ENCODE measurements around the gene CDCA3.
"Not testable (repeated sequence)": the region's sequence is repeated elsewhere in the genome, so short reads cannot be mapped to it uniquely, and the experiment has no call there.

CDCA3 gene

DNA sequence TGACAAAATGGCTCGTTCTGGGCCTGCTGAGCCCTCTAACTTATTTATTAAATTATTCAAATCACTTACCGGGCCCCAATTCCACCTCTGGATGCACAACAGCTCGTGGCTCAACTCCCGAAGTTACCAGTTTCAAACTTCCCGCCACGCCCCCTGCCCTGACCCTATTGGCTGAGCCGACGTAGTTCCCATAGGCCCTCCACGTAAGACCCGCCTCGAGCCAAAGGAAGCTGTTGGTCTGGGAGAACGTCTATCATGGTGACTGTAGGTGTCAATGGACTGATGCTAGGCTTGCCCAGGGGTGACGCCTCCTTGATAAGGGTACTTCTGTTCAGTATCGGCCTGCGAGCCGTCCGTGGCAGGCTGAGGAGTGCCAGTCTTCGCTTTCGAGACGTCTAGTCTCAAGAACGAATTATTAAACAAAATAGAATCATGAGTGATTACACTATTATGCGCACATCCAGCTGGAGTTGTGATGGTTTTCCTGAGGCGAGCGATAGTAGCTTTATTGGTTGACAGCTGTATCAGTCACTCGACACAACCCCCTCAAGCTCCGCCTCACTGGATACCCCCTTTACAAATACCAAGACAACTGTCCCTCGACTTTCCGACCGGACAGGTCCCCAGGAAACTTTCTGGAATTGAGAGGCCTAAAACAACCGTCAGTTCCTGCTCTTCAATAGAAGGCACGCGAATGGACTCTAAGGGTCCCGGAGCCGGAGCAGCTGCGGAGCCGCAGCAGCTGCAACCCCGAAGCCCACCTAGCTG is at the start of gene CDCA3:
Gene CDCA3 (minus strand): TSS at position 134 of the 768 bp plus-strand sequence. CDS start 334 bp downstream, outside the sequence.
- DNase-seq (ENCODE audit: low read depth in 2 of 2): peak; percentile 75 to 82

DNA sequence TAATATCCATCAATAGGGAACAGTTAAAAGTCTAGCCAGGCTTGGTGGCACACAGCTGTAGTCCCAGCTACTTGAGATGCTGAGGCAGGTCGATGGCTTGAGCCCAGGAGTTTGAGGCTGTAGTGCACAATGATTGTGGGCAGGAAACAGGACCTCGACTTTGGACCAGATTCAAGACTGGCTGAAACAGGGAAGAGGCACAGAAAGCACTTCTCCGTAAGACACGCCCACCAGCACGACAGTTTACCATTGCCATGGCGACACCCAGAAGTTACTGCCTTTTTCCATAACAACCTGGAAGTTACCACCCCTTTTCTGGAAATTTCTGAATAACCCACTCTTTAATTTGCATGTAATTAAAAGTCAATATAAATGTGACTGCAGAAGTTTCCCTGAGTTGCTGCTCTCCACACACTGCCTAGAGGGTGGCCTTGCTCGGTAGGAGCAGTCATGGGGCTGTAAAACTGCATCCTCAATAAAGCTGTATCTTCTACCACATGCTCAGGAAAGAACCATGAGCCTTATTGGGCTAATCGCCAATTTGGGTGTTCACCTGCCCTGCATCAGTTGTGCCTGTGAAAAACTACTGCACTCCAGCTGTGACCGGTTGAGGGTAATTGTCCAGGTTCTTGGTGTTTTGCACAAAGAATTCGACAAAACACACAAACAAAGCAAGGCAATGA is 48.9 kb upstream of the CDCA3 start:
- no peak for DNase-seq (ENCODE audit: low read depth in 2 of 2)

DNA sequence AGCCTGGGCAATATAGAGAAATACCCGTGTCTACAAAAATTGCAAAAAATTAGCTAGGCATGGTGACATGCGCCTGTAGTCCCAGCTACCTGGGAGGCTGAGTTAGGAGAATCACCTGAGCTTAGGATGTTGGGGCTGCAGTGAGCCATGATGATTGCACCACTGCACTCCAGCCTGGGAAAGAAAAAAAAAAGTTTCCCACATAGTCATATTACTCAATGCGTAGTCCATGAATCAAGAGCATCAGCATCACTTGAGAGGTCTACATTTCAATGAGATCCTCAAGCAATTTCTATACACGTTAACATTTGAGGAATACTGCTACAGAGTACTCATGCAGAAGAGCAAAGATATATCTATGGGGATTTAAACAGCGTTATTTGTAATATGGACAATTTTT is 48.3 kb upstream of the CDCA3 start:
- DNase-seq (ENCODE audit: low read depth in 2 of 2): no peak

DNA sequence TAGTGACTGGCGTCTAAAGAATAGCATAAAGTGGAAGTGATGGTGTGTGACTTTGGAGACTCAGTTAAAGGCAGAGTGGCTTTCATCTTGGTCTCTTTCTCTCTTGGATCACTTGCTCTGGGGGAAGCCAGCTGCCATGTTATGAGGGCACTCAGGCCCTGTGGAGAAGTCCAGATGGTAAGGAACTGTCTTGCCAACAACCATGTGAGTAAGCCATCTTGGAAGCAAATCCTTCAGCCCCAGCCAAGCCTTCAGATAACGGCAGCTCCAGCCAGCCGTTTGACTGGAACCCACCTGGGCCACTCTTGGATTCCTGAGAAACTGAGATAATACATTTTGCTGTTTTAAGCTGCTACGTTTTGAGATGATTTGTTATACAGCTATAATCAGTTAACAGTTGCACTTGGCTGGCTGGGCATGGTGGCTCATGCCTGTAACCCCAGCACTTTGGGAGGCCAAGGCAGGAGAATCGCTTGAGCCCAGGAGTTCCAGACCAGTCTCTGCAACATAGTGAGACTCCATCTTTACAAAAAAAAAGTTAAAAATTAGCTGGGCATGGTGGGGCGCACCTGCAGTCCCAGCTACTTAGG is 45.9 kb upstream of the CDCA3 start:
- no peak for DNase-seq (ENCODE audit: low read depth in 2 of 2)

DNA sequence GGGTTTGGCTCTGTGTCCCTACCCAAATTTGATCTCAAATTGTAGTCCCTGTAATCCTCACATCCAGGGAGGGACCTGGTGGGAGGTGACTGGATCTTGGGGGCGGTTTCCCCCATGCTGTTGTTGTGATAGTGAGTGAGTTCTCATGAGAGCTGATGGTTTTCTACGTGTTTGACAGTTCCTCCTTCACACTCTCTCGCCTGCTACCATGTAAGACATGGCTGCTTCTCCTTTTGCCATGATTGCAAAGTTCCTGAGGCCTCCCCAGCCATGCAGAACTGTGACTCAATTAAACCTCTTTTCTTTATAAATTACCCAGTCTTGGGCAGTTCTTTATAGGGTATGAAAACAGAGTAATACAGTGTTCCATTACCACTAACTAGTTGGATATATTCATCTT is 43.2 kb upstream of the CDCA3 start:
- DNase-seq (ENCODE audit: low read depth in 2 of 2): no peak

DNA sequence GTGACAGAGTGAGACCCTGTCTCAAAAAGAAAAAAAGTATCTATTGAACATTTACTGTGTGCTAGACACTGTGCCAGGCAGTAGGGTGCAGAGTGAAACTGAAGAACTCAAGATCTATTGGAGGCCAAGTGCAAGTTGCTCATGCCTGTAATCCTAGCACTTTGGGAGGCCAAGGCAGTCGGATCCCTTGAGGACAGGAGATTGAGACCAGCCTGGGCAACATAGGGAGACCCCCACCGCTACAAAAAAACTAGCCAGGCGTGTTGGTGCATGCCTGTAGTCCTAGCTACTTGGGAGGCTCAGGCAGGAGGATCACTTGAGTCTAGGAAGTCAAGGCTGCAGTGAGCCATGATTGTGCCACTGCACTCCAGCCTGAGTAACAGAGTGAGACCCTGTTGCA is 41.6 kb upstream of the CDCA3 start:
- DNase-seq (ENCODE audit: low read depth in 2 of 2): not testable (repeated sequence)

DNA sequence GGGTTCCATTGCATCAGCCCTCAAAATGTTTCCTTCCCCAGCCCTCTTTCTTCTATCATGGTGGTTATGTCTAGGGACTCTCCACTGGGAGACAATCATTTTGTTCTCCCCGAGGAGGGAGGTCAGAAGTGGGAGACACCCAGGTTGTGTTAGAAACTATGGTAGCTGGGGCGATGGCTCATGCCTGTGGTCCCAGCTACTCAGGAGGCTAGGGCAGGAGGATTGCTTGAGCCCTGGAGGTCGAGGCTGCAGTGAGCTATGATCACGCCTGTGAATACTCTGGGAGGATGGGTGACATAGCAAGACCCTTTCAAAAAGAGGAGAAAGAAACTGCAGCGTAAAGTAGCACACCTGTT is 40.5 kb upstream of the CDCA3 start:
- DNase-seq (ENCODE audit: low read depth in 2 of 2): no peak

DNA sequence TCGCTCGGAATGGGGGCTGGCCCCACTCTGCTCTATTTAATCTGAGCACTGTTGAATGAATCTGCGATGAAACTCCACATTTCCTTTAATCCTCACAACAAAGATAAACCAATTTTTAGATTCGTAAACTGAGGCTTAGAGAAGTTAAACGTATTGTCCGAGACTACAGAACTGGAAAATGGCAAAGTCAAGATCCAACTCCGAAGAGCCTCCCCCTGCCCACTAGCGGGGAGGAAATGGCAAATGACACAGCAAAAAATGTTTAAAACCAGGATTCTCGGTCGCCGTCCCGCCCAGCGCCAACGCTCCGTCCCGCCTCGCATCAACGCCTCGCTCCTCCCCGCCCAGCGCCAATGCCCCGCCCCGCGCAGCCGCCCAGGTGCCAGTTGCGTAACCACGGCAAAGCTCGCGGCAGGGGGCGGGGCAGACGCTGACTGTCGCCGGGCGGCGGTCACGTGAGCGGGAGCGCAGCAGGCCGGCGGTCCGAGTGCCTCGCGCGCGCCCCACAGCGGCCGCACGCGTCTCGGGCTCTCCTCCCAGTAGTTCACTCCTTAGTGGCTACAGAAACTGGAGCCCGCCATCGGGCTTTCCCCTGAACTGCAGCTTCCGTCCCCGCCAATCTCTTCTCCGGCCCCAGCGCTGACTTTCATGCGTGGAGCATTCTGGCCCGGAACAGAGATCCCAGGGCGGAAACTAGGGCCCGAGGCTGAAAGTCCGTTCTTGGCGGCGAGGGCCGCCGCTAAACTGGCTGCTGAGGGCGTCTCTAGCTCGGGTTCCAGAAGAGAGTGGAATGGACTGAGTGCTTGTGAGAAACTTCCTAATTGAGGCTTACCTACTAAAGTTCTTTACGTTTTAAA is 39.9 kb upstream of the CDCA3 start:
- DNase-seq (ENCODE audit: low read depth in 2 of 2): peak; percentile 97 to 99

DNA sequence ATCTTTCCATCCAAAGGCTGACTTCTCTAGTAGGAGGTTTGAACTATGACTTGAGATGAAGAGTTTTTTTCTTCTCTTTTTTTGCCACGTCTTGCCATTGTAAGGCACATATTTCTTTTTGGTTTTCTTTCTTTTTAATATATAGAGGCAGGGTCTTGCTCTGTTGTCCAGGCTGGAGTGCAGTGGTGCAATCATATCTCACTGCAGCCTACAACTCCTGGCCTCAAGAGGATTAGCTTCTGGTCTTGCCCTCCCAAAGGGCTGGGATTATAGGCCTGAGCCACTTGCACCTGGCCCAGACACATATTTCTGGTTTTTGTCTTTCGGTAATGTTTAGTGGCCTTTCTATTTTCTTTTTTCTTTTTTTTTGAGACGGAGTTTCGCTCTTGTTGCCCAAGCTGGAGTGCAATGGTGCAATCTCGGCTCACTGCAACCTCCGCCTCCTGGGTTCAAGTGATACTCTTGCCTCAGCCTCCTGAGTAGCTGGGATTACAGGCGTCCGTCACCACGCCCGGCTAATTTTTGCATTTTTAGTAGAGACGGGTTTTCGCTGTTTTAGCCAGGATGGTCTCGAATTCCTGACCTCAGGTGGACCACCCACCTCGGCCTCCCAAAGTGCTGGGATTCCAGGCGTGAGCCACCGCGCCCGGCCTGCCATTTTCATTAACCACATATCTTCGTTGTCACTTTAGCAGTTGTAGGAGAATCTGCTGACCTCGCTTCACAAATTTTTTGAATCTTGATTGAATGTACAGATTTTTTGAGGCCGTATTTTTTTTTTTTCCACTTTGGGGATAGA is 38.9 kb upstream of the CDCA3 start:
- DNase-seq (ENCODE audit: low read depth in 2 of 2): not testable (repeated sequence)

DNA sequence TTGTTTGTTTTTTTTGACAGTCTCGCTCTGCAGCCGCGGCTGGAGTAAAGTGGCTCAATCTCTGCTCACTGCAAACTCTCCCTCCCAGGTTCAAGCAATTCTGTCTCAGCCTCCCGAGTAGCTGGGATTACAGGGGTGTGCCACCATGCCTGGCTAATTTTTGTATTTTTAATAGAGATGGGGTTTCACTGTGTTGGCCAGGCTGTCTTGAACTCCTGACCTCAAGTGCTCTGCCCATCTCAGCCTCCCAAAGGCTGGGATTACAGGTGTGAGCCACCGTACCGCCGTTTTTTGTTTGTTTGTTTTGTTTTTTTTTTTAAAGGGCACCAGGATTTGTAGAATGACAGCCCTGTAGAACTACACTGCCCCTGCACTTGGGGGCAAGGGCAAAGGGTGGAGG is 37.7 kb upstream of the CDCA3 start:
- not testable (repeated sequence) for DNase-seq (ENCODE audit: low read depth in 2 of 2)

DNA sequence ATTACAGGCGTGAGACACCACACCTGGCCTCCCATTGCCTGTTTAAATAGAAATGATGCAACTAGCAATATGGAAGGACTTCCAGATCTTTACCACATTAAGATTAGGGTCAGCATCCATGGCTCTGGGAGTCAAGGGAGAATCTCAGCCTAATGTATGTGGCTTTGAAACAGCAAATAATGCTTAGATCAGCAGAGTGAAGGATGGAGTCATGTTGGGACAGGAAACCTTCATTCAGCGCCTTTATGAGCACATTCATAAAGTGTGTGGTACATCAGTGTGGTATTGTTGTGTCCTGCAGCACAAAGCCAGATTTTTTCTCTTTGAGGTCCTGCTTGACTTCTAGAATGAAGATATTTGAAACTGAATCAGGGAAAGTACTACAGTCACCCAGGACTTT is 37.3 kb upstream of the CDCA3 start:
- no peak for DNase-seq (ENCODE audit: low read depth in 2 of 2)

DNA sequence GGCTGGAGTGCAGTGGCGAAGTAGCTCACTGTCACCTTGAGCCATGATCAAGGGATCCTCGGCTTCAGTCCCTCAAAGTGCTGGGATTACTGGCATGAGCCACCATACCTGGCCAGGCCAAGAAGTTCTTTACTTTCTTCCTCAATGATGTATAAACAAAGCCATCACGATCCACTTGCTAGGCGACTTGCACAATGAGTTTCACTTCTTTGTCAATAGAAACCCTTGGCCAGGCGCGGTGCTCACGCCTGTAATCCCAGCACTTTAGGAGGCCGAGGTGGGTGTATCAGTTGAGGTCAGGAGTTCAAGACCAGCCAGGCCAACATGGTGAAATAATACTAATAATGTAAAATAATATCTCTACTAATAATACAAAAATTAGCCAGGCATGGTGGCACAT is 36.4 kb upstream of the CDCA3 start:
- no peak for DNase-seq (ENCODE audit: low read depth in 2 of 2)

DNA sequence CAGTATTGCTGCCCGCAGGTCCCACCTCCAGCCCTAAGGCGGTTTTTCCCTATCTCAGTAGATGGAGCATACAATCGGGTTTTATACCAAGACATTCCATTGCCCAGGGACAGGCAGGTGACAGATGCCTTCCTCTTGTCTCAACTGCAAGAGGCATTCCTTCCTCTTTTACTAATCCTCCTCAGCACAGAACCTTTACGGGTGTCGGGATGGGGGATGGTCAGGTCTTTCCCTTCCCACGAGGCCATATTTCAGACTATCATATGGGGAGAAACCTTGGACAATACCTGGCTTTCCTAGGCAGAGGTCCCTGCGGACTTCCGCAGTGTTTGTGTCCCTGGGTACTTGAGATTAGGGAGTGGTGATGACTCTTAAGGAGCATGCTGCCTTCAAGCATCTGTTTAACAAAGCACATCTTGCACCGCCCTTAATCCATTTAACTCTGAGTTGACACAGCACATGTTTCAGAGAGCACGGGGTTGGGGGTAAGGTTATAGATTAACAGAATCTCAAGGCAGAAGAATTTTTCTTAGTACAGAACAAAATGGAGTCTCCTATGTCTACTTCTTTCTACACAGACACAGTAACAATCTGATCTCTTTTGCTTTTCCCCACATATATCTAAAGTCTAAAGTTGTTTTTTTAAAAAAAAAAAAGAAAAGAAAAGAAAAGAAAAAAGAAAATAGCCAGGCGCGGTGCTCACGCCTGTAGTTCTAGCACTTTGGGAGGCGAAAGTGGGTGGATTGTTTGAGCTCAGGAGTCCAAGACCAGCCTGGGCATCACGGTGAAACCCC is 35.3 kb upstream of the CDCA3 start:
- not testable (repeated sequence) for DNase-seq (ENCODE audit: low read depth in 2 of 2)

DNA sequence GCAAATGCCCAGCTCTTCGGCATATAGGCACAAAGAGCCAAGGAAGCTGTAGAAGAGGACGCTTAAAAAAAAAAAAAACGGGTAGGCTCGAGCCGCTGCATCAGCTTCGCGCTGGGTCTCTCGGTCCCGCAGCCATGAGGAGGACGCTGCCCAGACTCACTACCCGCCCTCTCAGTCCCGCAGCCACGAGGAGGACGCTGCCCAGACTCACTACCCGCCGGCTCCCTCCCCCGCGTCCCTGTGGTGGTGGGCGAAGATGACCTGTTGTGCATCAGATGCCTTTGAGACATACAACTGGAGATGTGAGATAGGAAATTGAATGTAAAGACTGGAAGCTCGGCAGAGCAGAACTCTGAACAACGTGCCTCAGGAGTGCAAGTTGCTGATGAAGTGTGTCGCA is 33.5 kb upstream of the CDCA3 start:
- DNase-seq (ENCODE audit: low read depth in 2 of 2): no peak

DNA sequence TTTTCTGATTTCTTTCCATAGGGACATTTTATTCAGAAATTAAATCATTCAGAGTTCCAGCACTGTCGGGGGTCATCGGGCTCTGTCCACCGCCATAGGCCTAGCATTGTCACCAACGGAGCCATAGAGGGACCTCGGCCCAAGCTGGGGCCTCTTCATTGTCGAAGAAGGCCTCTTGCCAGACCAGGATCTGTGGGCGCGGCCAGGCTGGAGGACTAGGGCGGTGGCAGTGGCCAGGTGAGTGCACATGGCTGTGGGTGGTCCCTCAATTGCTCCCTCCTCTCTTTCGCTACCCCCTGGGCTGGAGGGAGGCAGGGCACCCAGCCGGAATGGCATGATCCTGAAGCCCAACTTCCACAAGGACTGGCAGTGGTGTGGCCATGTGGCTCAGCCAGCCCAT is 32.6 kb upstream of the CDCA3 start:
- no peak for DNase-seq (ENCODE audit: low read depth in 2 of 2)

DNA sequence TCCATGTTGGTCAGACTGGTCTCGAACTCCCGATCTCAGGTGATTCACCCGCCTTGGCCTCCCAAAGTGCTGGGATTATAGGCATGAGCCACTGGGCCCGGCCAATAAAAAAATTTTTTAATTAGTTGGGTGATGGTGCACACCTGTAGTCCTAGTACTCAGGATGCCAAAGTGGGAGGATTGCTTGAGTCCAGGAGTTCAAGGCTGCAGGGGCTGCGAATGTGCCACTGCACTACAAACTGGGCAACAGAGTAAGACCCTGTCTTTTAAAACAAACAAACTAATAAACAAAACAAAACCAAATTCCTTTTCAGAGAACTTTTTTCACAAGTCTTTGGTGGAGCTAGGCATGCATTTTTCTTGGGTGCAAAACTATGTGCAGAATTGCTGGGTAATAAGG is 32.2 kb upstream of the CDCA3 start:
- no peak for DNase-seq (ENCODE audit: low read depth in 2 of 2)

DNA sequence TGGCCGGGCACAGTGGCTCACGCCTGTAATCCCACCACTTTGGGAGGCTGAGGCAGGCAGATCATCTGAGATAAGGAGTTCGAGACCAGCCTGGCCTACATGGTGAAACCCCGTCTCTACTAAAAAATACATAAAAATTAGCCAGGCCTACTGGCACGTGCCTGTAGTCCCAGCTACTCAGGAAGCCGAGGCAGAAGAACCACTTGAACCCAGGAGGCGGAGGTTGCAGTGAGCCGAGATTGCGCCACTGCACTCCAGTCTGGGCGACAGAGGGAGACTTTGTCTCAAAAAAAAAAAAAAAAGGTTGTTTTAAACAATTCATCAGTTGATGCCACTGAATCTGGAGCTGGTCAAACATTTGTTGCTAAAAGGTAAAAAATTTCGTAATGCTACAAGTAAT is 28.7 kb upstream of the CDCA3 start:
- not testable (repeated sequence) for DNase-seq (ENCODE audit: low read depth in 2 of 2)

DNA sequence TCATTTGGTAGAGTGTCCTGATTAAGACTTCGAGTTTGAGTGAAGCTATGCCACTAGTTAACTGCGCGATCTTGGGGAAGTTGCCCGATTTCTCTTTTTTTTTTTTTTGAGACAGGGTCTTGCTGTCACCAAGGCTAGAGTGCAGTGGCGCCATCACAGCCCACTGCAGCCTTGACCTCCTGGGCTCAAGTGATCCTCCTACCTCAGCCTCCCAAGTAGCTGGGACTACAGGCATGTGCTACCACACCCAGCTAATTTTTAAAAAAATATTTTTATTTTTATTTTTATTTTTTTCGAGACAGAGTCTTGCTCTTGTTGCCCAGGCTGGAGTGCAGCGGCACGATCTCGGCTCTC is 22.9 kb upstream of the CDCA3 start:
- DNase-seq (ENCODE audit: low read depth in 2 of 2): not testable (repeated sequence)

DNA sequence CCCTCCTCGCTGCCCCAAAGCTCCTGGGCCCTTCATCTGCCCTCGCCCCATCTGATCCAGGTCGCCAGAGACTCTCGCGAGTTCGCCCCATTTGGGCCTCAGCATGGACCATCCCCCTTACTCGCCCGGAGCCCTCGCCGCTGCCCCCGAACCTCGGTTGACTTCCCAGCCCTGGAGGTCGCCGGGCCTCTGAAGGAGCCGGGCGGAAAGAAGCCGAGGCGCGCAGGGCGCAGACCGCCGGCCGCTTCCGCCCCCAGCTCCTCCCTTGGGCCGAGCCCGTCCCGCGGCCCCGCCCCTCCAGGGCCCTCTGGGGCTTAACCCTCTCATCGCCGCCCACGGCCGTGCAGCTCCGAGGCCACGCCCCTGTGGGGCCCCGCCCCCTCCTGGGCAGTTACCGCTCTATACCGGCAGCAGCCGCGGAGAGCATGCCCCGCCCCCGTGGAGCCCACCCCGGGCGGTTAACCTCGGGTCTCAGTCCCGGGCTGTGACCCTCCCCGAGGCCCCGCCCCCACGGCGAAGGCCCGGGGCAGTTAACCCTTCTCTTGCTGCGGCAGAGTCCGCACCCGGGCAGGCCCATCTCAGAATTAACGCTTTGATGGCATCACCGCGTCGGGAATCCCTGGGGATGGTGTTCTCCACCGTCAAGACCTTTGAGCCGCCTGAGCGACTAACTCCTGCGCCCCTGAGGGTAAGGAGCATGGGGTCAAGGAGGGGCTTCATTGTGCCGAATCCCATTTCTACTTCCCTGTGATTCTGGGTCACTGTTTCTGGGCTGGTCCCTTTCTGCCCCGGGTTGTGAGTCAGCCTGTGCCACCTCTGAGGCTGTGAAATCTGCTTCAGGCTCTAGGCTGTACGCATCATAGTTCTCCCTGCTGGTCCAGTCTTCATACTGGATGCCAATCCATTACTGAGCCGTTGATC is 22.3 kb upstream of the CDCA3 start, which contains the start of gene SPSB2:
Gene SPSB2 (minus strand): TSS at position 210 of the 921 bp plus-strand sequence. CDS start 402 bp downstream, outside the sequence.
- peak; percentile 99 for DNase-seq (ENCODE audit: low read depth in 2 of 2)

All from stimulated activated CD8-positive, alpha-beta memory T cell treated with anti-CD3 and anti-CD28 coated beads, Interleukin-2, amount 100 ng/mL, for 1 hour (primary cell).